ENCODE data around the gene FABP7.

DNA sequence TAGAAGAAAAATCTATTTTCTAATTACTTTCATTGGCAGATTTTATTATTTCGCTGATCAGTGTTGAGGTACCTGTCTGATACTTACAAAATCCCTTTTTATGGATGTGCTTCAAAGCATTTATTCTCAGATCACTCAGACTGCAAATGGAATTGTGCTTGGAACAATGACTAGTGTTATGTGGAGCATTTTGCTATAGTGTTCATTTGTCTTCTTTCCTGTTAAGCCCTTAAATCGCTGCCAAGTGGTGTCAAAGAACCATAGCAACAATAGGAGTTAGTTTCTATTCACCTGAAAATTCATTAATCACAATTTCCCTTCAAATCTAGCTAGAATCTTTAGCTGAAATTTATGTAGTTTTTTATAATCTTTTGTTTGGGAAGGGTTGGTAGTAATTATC lies 39.4 kb downstream of the FABP7 start:
- TF ChIP-seq, protein P1, sequence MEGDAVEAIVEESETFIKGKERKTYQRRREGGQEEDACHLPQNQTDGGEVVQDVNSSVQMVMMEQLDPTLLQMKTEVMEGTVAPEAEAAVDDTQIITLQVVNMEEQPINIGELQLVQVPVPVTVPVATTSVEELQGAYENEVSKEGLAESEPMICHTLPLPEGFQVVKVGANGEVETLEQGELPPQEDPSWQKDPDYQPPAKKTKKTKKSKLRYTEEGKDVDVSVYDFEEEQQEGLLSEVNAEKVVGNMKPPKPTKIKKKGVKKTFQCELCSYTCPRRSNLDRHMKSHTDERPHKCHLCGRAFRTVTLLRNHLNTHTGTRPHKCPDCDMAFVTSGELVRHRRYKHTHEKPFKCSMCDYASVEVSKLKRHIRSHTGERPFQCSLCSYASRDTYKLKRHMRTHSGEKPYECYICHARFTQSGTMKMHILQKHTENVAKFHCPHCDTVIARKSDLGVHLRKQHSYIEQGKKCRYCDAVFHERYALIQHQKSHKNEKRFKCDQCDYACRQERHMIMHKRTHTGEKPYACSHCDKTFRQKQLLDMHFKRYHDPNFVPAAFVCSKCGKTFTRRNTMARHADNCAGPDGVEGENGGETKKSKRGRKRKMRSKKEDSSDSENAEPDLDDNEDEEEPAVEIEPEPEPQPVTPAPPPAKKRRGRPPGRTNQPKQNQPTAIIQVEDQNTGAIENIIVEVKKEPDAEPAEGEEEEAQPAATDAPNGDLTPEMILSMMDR (conservative IDR thresholded peaks at IDR 0.05; ENCODE audit: low read length) = no peak
- TF ChIP-seq EZH2phosphoT487 (IDR thresholded peaks at IDR 0.05; ENCODE audit: borderline replicate concordance, low read depth, low read length) = no peak

Data from OCI-LY7 (cell line).